Uterus (tissue), 4 donors: ENCODE results near the gene RANBP1. TPM values are rescaled to one million over a fixed set of nuclear protein-coding genes. Genes with fewer than 3 reads are reported as not detected.

Experiments
- DNase-seq, 2 donors: peaks; one replicate each; pipeline ENCODE4 v3.0.0-alpha.2; 2019 to 2020
- H3K27ac ChIP-seq, 2 donors: fragments of 200-600 bp; sonication (generic); 1 replicate in 1 of 2; 2 replicates in 1 of 2; pipeline ENCODE4 v1.5.1; 2016 to 2018
- H3K27me3 ChIP-seq, 2 donors: fragments of 200-600 bp; sonication (generic); one replicate each; pipeline ENCODE4 v1.5.1; 2018 to 2019; ENCODE audit warnings: control low read depth in 1 of 2
- H3K36me3 ChIP-seq, 2 donors: fragments of 200-600 bp; sonication (generic); one replicate each; pipeline ENCODE4 v1.5.1; 2019; ENCODE audit warnings: control low read depth in 1 of 2
- H3K4me1 ChIP-seq, 2 donors: fragments of 200-600 bp; sonication (generic); one replicate each; pipeline ENCODE4 v1.5.1; 2018 to 2019; ENCODE audit warnings: control low read depth in 1 of 2
- H3K4me3 ChIP-seq, 2 donors: fragments of 200-600 bp; sonication (generic); 1 replicate in 1 of 2; 2 replicates in 1 of 2; pipeline ENCODE4 v1.5.1; 2018 to 2019; ENCODE audit warnings: mild to moderate bottlenecking in 1 of 2
- H3K9me3 ChIP-seq, 2 donors: fragments of 200-600 bp; sonication (generic); one replicate each; pipeline ENCODE4 v1.5.1; 2019; ENCODE audit warnings: control low read depth in 1 of 2
- POLR2A ChIP-seq, 2 donors: fragments of 450-650 bp; IDR thresholded peaks; one replicate each; pipeline ENCODE4 v1.6.1; 2016; ENCODE audit warnings: antibody characterized with exemption in 2 of 2, mild to moderate bottlenecking in 1 of 2, moderate library complexity in 1 of 2
- intact Hi-C: fragments of 100-400 bp; cut with DNase I; formaldehyde crosslinking; loops from one replicate; pipeline ENCODE4 v1.15.1; 2023; ENCODE audit warnings: low total_unique reads
- total RNA-seq, 4 donors: library from RNA; depleted of rRNA in 3 of 4; stranded (reverse); fragments of >200 nt in 3 of 4; gene quantifications; one replicate each; pipeline versions ENCODE4 v1.1.0 to v1.2.4, GENCODE V29; 2014 to 2023
- TF ChIP-seq, protein P1 (sequence below), 4 experiments: fragments of 200-600 bp in 2 of 4; fragments of 450-650 bp in 2 of 4; sonication (generic) in 2 of 4; IDR thresholded peaks; one replicate each; pipeline ENCODE4 v1.5.1; 2016 to 2019; ENCODE audit warnings: antibody characterized with exemption in 4 of 4, mild to moderate bottlenecking in 2 of 4, moderate library complexity in 1 of 4
- donor health status: DM: yes; HTN: yes; CAD: no.

The RANBP1 gene
- total RNA-seq, 4 donors from 2014 or later, result 57.6 to 233 (median 135) TPM

DNA sequence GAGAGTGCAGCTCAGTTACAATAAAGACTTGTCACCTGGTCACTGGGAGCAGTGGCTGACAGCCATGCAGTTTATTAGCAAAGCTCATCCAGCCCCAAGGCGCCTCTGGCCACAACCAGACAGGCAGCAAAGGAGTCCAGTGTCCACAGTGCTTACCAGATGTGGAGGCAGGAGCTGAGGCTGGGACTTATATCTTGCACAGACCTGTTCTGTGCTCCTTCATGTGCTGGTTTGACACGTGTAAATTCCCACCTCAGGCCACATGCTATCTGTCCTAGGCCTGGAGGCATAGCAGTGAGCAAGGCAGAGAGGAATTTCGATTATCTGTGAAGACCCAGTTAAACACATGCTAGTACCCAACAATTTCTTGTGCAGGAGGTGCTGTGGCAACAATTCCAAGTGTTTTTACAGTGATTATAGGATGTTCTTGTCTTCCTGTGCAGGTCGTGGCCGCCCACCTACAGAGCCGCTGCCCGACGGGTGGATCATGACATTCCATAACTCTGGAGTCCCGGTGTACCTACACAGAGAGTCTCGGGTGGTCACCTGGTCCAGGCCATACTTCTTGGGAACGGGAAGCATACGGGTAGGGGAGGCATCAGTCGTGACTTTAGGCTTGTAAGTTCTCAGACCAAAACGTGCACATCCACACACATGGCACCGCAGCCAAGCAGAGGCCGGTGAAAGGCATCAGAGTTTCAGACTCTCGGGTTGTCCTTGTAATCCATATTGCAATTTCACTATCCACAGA is 26.5 kb upstream of the RANBP1 start:
- intact Hi-C loops, result no loop called here
- H3K36me3 ChIP-seq, result no peaks in the 10 kb centered on the region
- no peak for DNase-seq
- peaks cover 0 to 6% of the 10 kb centered on the region in 2 donors for H3K4me1 ChIP-seq
- no peak overlapping the region for H3K4me3 ChIP-seq
- TF ChIP-seq, protein P1, sequence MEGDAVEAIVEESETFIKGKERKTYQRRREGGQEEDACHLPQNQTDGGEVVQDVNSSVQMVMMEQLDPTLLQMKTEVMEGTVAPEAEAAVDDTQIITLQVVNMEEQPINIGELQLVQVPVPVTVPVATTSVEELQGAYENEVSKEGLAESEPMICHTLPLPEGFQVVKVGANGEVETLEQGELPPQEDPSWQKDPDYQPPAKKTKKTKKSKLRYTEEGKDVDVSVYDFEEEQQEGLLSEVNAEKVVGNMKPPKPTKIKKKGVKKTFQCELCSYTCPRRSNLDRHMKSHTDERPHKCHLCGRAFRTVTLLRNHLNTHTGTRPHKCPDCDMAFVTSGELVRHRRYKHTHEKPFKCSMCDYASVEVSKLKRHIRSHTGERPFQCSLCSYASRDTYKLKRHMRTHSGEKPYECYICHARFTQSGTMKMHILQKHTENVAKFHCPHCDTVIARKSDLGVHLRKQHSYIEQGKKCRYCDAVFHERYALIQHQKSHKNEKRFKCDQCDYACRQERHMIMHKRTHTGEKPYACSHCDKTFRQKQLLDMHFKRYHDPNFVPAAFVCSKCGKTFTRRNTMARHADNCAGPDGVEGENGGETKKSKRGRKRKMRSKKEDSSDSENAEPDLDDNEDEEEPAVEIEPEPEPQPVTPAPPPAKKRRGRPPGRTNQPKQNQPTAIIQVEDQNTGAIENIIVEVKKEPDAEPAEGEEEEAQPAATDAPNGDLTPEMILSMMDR (IDR thresholded peaks at IDR 0.05), result no peak
- no peak for TF ChIP-seq POLR2A (IDR thresholded peaks at IDR 0.05)
- H3K27me3 ChIP-seq, result no peaks in the 10 kb centered on the region
- no peaks in the 10 kb centered on the region for H3K9me3 ChIP-seq
- no peak overlapping the region for H3K27ac ChIP-seq

DNA sequence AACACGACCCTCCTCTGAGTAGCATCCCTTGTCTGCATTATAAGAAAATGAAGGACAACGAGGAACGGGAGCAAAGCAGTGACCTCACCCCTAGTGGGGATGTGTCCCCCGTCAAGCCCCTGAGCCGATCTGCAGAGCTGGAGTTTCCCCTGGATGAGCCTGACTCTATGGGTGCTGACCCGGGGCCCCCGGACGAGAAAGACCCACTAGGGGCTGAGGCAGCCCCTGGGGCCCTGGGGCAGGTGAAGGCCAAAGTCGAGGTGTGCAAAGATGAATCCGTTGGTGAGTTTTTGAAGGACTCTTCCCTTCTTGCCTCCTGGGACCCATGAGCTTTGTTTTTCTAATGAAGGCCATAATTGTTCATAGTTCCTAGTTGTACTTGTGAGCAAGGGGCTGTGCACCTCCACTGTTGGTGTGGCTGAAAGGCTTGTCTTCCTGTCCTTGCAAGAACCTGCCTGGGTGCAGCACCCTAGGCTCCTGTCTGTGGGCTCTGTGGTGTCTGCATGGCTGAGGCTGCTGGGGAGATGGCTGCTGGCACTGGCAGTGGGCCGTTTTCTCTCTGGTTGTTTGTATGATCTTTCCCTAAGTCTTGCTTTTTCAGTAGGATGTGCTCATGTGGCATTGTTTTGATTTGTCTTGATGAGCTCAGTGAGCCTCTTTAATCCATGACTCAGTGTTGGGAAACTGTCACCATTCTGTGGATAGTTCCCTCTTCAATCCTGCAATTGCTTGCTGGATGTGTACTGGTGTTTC is 25.8 kb upstream of the RANBP1 start:
- no peak for TF ChIP-seq POLR2A (IDR thresholded peaks at IDR 0.05)
- TF ChIP-seq, protein P1 (IDR thresholded peaks at IDR 0.05), result no peak
- Histone ChIP-seq H3K9me3 (no peaks in the 10 kb centered on the region), H3K36me3 (no peaks in the 10 kb centered on the region), H3K4me3 (no peak overlapping the region), H3K27me3 (no peaks in the 10 kb centered on the region), H3K27ac (no peak overlapping the region), H3K4me1 (no peaks in the 10 kb centered on the region)
- DNase-seq, result no peak
- intact Hi-C loops, result no loop called here

DNA sequence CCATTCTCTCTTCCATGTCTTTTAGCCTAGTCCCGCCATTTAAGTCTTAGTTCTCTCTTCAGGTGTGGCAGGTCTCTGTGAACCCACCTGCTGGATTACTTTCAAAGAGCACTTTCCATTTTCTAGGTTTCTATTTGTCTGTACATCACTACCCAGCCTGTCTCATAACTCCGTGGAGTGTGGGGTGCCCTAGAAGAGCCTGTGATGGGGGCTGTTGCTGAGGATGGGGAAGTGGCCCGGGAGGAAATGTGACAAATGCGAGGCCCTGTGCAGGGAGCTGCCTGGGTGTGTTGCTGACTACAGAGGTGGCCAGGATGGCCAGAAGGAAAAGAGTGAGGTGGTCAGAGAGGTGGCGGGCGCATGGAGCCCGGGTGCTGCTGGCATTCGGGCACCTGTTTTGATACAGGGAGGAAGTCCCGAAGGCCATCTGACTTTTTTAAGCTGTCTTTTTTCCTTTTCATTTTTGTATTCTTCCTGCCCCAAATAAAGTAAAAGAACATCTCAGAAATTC is 25.1 kb upstream of the RANBP1 start:
- H3K4me3 ChIP-seq, result no peak overlapping the region
- H3K4me1 ChIP-seq, result no peaks in the 10 kb centered on the region
- H3K27me3 ChIP-seq, result no peaks in the 10 kb centered on the region
- DNase-seq, result no peak
- intact Hi-C loops, result no loop called here
- no peaks in the 10 kb centered on the region for H3K9me3 ChIP-seq
- H3K36me3 ChIP-seq, result no peaks in the 10 kb centered on the region
- H3K27ac ChIP-seq, result no peak overlapping the region
- TF ChIP-seq POLR2A (IDR thresholded peaks at IDR 0.05), result no peak

DNA sequence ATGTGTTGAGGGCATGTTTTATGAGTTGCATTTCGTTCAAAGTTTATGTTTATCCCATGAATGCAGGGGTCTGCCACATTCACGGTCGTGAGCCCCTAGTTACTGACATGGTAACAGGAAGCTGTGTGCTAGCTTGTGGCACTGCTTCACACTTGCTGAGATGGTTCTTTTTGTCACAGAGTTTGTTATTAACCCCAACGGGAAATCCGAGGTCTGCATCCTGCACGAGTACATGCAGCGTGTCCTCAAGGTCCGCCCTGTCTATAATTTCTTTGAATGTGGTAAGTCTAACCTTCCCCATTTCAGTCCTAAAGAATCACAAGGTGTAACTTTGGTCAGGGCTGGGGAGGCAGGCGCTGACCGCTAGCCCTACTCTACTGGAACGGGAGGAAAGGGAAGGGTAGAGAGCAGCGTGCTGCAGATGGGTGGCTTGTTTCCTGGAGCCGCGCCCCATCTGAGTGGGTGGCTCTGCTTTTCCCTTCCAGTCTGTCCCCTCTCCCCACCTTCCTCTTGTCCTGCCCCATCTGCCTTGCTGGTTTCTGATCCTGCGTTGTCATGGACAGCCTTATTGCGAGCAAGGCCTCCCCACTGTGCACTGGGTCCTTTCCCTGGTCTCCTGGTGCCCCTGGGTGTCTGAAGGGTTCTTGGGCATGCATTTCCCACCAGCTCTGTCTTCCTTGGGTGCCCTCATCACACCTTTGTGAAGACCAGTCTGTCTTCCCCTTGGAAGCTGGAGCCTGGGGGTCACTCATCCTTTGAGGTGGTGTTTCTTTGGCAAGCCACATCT is 24.0 kb upstream of the RANBP1 start:
- no peak for DNase-seq
- TF ChIP-seq POLR2A (IDR thresholded peaks at IDR 0.05), result no peak
- TF ChIP-seq, protein P1 (IDR thresholded peaks at IDR 0.05), result no peak
- Histone ChIP-seq H3K36me3 (no peaks in the 10 kb centered on the region), H3K9me3 (no peaks in the 10 kb centered on the region), H3K27ac (no peak overlapping the region), H3K4me3 (no peak overlapping the region), H3K4me1 (no peaks in the 10 kb centered on the region), H3K27me3 (no peaks in the 10 kb centered on the region)
- intact Hi-C loops, result no loop called here

DNA sequence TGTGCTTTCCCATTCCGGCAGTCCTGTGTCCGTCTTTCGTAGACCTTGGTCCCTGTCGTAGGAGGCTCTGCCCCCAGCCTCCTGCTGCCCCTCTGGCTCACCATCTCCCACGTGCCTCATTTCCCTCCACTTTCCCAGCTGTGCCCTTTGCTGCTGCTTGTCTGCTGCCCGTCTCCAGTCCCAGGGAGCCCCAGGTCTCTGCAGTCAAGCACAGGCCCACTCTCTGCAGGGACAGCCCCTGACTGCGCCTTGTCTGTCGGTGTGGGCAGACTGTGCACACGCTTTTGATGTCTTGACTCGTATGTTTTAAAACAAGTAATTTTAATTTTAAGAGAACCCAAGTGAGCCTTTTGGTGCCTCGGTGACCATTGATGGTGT is 23.4 kb upstream of the RANBP1 start:
- TF ChIP-seq POLR2A (IDR thresholded peaks at IDR 0.05), result no peak
- TF ChIP-seq, protein P1 (IDR thresholded peaks at IDR 0.05), result no peak
- Histone ChIP-seq H3K36me3 (no peaks in the 10 kb centered on the region), H3K4me1 (no peaks in the 10 kb centered on the region), H3K9me3 (no peaks in the 10 kb centered on the region), H3K27ac (no peak overlapping the region), H3K27me3 (no peaks in the 10 kb centered on the region), H3K4me3 (no peak overlapping the region)
- intact Hi-C loops, result no loop called here
- no peak for DNase-seq
